ENCODE data around the gene CLDN14.

CLDN14 gene

DNA sequence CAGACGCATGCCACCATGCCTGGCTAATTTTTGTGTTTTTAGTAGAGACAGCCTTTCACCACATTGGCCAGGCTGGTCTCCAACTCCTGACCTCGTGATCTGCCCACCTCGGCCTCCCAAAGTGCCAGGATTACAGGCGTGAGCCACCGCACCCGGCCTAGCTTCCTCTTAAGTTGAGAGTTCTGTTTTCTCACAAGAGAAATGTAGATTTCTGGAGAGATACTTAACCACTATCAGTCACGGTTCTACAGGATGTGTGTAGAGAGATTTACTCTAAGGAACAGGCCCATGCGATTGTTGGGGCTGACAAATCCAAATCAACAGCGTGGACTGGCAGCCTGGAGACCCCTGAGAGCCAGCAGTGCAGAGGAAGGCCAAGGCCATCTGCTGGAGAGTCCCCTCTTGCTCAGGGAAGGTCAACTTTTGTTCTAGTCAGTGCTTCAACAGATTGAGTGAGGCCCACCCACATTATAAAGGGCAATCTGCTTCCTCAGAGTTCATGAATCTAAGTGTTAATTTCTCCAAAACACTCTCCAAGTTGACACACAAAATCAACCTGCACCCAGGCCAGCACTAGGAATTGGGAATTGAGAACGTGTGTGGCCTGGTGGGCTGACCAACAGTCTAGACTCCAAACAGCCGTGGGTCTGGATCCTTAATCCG lies 56.0 kb downstream of the CLDN14 start:
- H3K27ac Mint-ChIP-seq: peak overlapping the region; percentile 76

DNA sequence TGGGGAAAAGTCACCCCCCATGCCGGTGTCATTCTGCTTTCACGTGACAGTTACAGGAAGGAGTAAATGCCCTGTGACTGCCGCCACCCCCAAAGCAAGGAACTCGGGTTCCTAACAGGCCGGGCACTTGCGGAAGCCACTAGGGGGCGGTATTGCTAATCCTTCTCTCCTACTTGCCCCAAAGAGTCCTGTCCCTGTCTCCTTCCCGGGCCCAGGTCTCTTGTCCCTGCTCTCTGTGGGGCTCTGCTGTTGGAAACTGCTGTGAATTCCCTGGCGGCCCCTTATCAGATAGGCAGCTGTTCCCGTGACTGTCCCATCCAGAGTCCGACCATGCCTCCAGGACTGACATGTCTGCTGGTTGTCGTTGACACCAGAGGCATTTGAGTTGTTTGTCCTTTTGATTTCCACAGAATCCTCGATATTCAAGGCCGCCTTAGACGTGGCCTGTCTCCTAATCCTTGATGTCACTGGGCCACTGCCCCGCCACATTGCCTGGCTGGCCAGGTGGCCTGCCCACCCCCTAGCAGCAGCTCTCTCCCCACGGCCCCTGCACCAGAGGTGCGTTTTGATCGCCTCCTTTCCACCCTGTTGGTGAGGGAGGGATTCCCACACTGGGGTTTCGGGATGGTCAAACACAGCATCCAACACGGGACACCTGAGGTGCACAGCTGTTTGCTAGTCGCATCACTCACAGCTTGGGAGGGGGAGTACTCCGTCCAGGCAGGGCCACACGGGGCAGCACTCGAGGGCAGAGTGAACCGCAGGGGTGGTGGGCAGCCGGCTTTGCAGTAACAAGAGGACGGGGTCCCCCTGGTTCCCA lies 57.4 kb downstream of the CLDN14 start:
- Mint-ChIP-seq H3K9me3 (no peaks in the 10 kb centered on the region), H3K4me3 (no peak overlapping the region), H3K36me3 (ENCODE audit: low read depth) (peaks cover 30% of the 10 kb centered on the region), H3K27ac (no peak overlapping the region), H3K4me1 (ENCODE audit: low read depth) (no peaks in the 10 kb centered on the region), H3K27me3 (no peaks in the 10 kb centered on the region)
- peak; percentile 38 for DNase-seq

More for the DNA sequence above, 56.0 kb downstream of the CLDN14 start:
- peaks cover 3% of the 10 kb centered on the region for H3K27me3 Mint-ChIP-seq
- DNase-seq: no peak
- H3K9me3 Mint-ChIP-seq: no peaks in the 10 kb centered on the region
- H3K4me1 Mint-ChIP-seq (ENCODE audit: low read depth): no peaks in the 10 kb centered on the region
- H3K4me3 Mint-ChIP-seq: no peak overlapping the region
- H3K36me3 Mint-ChIP-seq (ENCODE audit: low read depth): peaks cover 18% of the 10 kb centered on the region

DNA sequence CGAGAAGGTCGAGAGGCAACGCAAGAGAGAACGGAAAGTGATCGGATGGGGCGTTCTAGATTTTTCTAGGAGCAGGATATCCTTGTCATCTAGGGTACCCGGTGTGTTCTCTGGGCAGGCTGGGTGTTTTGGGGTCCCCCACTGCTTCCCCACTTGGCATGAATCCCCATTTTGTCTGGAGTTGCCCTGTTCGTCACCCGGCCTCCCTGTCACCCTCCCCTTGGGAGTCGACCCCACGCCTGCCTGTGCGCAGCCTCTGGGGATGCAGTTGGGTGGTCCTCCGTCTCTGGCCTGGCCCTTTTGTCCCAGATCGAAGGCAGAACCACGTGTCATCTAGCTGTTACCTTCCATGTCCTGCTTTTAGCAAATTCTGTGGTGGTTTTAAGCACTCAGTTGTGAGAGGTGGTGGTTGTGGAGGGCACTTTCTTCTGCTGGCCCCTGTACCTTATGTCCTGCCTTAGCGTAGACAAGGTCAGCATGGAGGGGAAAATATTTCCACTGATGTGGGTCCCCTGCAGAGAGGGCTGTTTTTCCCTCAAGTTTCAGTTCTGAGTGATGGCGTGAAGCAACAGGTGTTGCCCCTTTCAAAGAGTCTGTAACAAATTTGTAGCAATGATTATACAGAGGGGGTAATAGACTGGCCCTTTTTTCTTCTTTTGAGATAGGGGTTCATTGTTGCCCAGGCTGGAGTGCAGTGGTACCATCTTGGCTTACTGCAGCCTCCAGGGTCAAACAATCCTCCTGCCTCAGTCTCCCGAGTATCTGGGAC lies 59.2 kb downstream of the CLDN14 start:
- Mint-ChIP-seq H3K4me3 (no peak overlapping the region), H3K27me3 (no peaks in the 10 kb centered on the region), H3K9me3 (no peaks in the 10 kb centered on the region), H3K4me1 (ENCODE audit: low read depth) (no peaks in the 10 kb centered on the region), H3K36me3 (ENCODE audit: low read depth) (peaks cover 46% of the 10 kb centered on the region), H3K27ac (no peak overlapping the region)
- no peak for DNase-seq

DNA sequence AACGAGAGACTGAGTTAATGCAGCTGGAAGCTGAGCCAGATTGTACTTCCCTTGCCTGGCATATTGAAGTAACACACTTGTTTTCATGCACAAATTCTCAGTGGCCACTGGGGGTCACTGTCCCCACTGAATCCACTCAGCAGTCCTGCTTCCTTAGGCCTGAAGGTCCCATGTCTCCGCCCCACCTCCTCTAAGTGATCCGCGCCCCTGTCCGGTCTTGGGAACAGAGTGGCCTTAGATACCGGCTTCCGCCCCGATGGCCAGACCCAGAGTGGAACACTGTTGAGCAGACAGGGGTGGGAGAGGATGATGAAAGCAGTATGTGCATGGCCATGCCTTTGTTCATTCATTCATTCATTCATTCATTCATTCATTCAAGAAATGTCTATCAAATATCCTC lies 59.9 kb downstream of the CLDN14 start:
- Mint-ChIP-seq H3K27me3 (no peaks in the 10 kb centered on the region), H3K27ac (no peak overlapping the region)
- peak; percentile 52 for DNase-seq

DNA sequence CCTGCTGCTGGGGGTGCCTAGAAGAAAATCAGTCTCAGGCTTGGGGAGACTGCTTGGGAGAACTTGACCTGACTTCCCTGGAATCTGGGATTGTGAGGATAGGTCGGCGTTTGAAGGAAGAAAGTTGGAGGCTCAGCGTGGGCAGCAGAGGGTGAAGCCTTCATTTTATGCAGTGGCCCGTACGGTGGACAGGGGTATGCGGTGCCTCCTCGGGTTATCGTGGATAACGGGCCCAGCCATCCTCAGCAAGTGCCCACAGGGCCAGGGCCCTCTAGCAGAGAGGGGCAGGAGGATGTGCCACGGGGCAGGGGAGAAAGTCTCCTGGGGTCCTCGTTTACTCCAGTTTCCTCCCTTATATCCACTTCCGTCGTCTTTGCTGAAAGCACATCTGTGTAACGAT lies 60.7 kb downstream of the CLDN14 start:
- no peaks in the 10 kb centered on the region for H3K27me3 Mint-ChIP-seq
- no peak overlapping the region for H3K4me3 Mint-ChIP-seq
- no peak overlapping the region for H3K27ac Mint-ChIP-seq
- no peaks in the 10 kb centered on the region for H3K4me1 Mint-ChIP-seq (ENCODE audit: low read depth)
- no peaks in the 10 kb centered on the region for H3K9me3 Mint-ChIP-seq
- DNase-seq: no peak
- peaks cover 61% of the 10 kb centered on the region for H3K36me3 Mint-ChIP-seq (ENCODE audit: low read depth)

More for the DNA sequence above, 59.9 kb downstream of the CLDN14 start:
- H3K9me3 Mint-ChIP-seq: no peaks in the 10 kb centered on the region
- H3K36me3 Mint-ChIP-seq (ENCODE audit: low read depth): peaks cover 54% of the 10 kb centered on the region
- no peak overlapping the region for H3K4me3 Mint-ChIP-seq
- no peaks in the 10 kb centered on the region for H3K4me1 Mint-ChIP-seq (ENCODE audit: low read depth)

DNA sequence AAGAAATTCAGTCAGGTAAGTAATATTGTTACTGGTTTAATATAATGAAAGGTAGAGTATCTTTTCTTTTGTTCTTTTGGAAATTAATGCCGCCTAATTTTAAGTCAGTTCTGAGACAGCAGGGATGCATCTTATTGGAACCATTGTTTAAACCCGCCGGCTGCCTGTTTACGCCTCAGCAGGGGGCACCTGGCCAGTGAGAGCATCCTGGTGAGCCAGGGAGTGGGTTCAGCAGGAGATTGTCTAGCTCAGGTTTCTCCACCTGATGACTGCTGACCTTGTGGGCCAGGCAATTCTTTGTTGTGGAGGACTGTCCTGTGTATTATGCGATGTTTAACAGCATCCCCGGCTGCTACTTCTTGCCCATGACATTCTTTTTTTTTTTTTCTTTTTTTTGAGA lies 64.5 kb downstream of the CLDN14 start:
- Mint-ChIP-seq H3K36me3 (ENCODE audit: low read depth) (peaks cover 93% of the 10 kb centered on the region), H3K27me3 (no peaks in the 10 kb centered on the region), H3K4me3 (no peak overlapping the region), H3K4me1 (ENCODE audit: low read depth) (no peaks in the 10 kb centered on the region), H3K9me3 (no peaks in the 10 kb centered on the region), H3K27ac (no peak overlapping the region)
- DNase-seq: no peak

DNA sequence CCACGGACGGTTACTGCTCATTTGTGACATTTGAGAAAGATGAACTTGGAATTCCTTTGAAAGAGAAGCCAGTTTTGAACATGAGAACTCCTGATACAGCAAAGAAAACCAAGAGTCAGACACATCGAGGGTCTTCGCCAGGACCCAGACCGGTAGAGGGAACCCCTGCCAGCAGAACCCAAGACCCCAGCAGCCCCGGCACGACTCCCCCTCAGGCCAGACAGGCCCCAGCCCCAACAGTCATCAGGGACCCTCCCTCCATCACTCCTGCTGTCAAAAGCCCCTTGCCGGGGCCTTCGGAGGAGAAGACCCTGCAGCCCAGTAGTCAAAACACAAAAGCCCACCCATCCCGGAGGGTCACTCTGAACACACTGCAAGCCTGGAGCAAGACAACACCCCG lies 67.0 kb downstream of the CLDN14 start:
- Mint-ChIP-seq H3K4me1 (ENCODE audit: low read depth) (no peaks in the 10 kb centered on the region), H3K36me3 (ENCODE audit: low read depth) (peaks cover 93% of the 10 kb centered on the region), H3K27ac (no peak overlapping the region), H3K9me3 (no peaks in the 10 kb centered on the region), H3K27me3 (no peaks in the 10 kb centered on the region), H3K4me3 (no peak overlapping the region)
- DNase-seq: no peak

DNA sequence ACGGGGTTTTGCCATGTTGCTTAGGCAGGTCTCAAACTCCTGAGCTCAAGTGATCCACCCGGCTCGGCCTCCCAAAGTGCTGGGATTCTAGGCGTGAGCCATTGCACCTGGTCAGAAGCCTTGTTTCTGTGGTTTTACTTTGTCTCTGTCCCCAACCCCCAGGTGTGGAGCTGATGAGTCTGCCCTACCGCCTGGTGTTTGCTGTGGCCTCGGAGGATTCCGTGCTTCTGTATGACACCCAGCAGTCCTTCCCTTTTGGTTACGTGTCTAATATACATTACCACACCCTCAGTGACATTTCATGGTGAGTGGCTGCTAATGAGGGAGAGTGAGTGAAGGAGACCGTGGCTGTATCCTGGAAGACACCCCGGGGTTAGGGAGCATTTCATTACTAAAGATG lies 68.6 kb downstream of the CLDN14 start:
- no peak overlapping the region for H3K4me3 Mint-ChIP-seq
- no peaks in the 10 kb centered on the region for H3K4me1 Mint-ChIP-seq (ENCODE audit: low read depth)
- H3K27ac Mint-ChIP-seq: no peak overlapping the region
- no peaks in the 10 kb centered on the region for H3K9me3 Mint-ChIP-seq
- peaks cover 90% of the 10 kb centered on the region for H3K36me3 Mint-ChIP-seq (ENCODE audit: low read depth)
- no peaks in the 10 kb centered on the region for H3K27me3 Mint-ChIP-seq
- DNase-seq: no peak
